ENCODE results near the gene APOL2.

DNA sequence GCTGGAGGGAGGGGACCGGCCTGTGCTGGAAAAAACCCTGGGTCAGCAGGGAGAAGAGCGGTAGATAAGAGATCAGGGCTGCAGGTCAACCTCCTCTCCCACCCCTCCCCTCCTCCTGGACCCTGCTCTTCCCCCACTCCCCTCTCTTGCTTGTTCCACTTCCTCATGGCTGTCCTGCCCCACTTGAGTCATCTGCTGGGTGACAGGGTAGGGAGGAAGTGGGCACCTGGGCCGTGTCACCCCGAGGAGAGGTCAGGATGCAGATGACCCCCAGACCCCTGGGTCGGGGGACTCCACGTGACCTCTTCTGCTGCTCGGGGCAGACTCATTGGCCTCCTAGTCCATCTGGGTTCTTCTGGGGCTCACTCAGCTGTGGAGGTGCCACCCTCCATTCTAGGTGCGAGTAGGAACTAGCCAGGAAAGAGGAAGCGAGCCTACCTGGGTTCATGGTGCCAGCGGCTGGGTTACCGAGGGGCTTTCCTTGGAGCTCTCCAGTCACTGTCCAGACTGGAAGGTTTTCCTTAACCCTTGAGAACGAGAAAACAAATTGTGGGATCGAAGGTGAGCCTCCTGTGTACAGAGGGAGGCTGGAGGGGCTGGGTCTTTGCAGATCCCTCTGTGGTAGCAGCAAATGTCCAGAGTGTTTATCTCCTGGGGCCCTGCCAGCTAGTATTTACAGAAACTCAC is 6.5 kb downstream of the APOL2 start:
- no peak for TF ChIP-seq EZH2 (IDR thresholded peaks at IDR 0.05)
- TF ChIP-seq, protein P1, sequence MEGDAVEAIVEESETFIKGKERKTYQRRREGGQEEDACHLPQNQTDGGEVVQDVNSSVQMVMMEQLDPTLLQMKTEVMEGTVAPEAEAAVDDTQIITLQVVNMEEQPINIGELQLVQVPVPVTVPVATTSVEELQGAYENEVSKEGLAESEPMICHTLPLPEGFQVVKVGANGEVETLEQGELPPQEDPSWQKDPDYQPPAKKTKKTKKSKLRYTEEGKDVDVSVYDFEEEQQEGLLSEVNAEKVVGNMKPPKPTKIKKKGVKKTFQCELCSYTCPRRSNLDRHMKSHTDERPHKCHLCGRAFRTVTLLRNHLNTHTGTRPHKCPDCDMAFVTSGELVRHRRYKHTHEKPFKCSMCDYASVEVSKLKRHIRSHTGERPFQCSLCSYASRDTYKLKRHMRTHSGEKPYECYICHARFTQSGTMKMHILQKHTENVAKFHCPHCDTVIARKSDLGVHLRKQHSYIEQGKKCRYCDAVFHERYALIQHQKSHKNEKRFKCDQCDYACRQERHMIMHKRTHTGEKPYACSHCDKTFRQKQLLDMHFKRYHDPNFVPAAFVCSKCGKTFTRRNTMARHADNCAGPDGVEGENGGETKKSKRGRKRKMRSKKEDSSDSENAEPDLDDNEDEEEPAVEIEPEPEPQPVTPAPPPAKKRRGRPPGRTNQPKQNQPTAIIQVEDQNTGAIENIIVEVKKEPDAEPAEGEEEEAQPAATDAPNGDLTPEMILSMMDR (IDR thresholded peaks at IDR 0.05) = no peak

All from neural progenitor cell (in vitro differentiated cells).